ENCODE results near the gene FOXC1.

FOXC1 gene

GRCh38 chr6:1639430-1639829 is 29.7 kb downstream of the FOXC1 start:
- no peaks in the 10 kb centered on the region for H3K36me3 ChIP-seq (ENCODE audit: insufficient read depth, low read length)
- no peak overlapping the region for H3K27ac ChIP-seq (ENCODE audit: low read depth, low read length)
- 85% methylated on average over 9 of the region's 9 CpGs for WGBS
- no peak overlapping the region for H3K9ac ChIP-seq (ENCODE audit: low read depth, low read length)
- H3K4me1 ChIP-seq (ENCODE audit: insufficient read depth, low read length) = peaks cover 8% of the 10 kb centered on the region; the same call in 1 of the 2 replicates
- no peak overlapping the region for H3K4me3 ChIP-seq (ENCODE audit: low read length)
- H3K27me3 ChIP-seq (ENCODE audit: insufficient read depth, low read length) = no peaks in the 10 kb centered on the region
- H3K9me3 ChIP-seq (ENCODE audit: insufficient read depth, low read depth, low read length) = no peaks in the 10 kb centered on the region

GRCh38 chr6:1640476-1640875 is 30.8 kb downstream of the FOXC1 start:
- H3K27ac ChIP-seq (ENCODE audit: low read depth, low read length) = no peak overlapping the region
- no peaks in the 10 kb centered on the region for H3K27me3 ChIP-seq (ENCODE audit: insufficient read depth, low read length)
- 93% methylated on average over 8 of the region's 8 CpGs for WGBS
- H3K9me3 ChIP-seq (ENCODE audit: insufficient read depth, low read depth, low read length) = no peaks in the 10 kb centered on the region
- H3K4me1 ChIP-seq (ENCODE audit: insufficient read depth, low read length) = peaks cover 8% of the 10 kb centered on the region; the same call in 1 of the 2 replicates
- H3K9ac ChIP-seq (ENCODE audit: low read depth, low read length) = no peak overlapping the region
- H3K36me3 ChIP-seq (ENCODE audit: insufficient read depth, low read length) = no peaks in the 10 kb centered on the region
- no peak overlapping the region for H3K4me3 ChIP-seq (ENCODE audit: low read length)

- no peaks in the 10 kb centered on the region for H3K36me3 ChIP-seq (ENCODE audit: insufficient read depth, low read length)
- H3K27me3 ChIP-seq (ENCODE audit: insufficient read depth, low read length) = no peaks in the 10 kb centered on the region
- H3K4me3 ChIP-seq (ENCODE audit: low read length) = no peak overlapping the region
- peaks cover 8% of the 10 kb centered on the region; the same call in 1 of the 2 replicates for H3K4me1 ChIP-seq (ENCODE audit: insufficient read depth, low read length)
- 78% methylated on average over 12 of the region's 12 CpGs for WGBS
- no peak overlapping the region for H3K9ac ChIP-seq (ENCODE audit: low read depth, low read length)
- no peaks in the 10 kb centered on the region for H3K9me3 ChIP-seq (ENCODE audit: insufficient read depth, low read depth, low read length)
- no peak overlapping the region for H3K27ac ChIP-seq (ENCODE audit: low read depth, low read length)
These were observed 31.7 kb downstream of the FOXC1 start for GRCh38 chr6:1641343-1641885.

- Histone ChIP-seq H3K4me3 (ENCODE audit: low read length) (no peak overlapping the region), H3K9ac (ENCODE audit: low read depth, low read length) (no peak overlapping the region), H3K9me3 (ENCODE audit: insufficient read depth, low read depth, low read length) (no peaks in the 10 kb centered on the region), H3K36me3 (ENCODE audit: insufficient read depth, low read length) (no peaks in the 10 kb centered on the region), H3K27me3 (ENCODE audit: insufficient read depth, low read length) (no peaks in the 10 kb centered on the region), H3K27ac (ENCODE audit: low read depth, low read length) (no peak overlapping the region), H3K4me1 (ENCODE audit: insufficient read depth, low read length) (peaks cover 8% of the 10 kb centered on the region; the same call in 1 of the 2 replicates)
- 88% methylated on average over 7 of the region's 7 CpGs for WGBS
These were observed 33.4 kb downstream of the FOXC1 start for GRCh38 chr6:1643111-1643510.

GRCh38 chr6:1643830-1644445 is 34.2 kb downstream of the FOXC1 start:
- H3K9me3 ChIP-seq (ENCODE audit: insufficient read depth, low read depth, low read length) = no peaks in the 10 kb centered on the region
- H3K36me3 ChIP-seq (ENCODE audit: insufficient read depth, low read length) = no peaks in the 10 kb centered on the region
- H3K9ac ChIP-seq (ENCODE audit: low read depth, low read length) = no peak overlapping the region
- H3K27me3 ChIP-seq (ENCODE audit: insufficient read depth, low read length) = no peaks in the 10 kb centered on the region
- H3K4me3 ChIP-seq (ENCODE audit: low read length) = no peak overlapping the region
- peaks cover 8% of the 10 kb centered on the region; the same call in 1 of the 2 replicates for H3K4me1 ChIP-seq (ENCODE audit: insufficient read depth, low read length)
- WGBS = 81% methylated on average over 18 of the region's 18 CpGs
- no peak overlapping the region for H3K27ac ChIP-seq (ENCODE audit: low read depth, low read length)

- WGBS = 89% methylated on average over 12 of the region's 12 CpGs
- Histone ChIP-seq H3K36me3 (ENCODE audit: insufficient read depth, low read length) (no peaks in the 10 kb centered on the region), H3K9me3 (ENCODE audit: insufficient read depth, low read depth, low read length) (no peaks in the 10 kb centered on the region), H3K4me3 (ENCODE audit: low read length) (no peak overlapping the region), H3K27ac (ENCODE audit: low read depth, low read length) (no peak overlapping the region), H3K9ac (ENCODE audit: low read depth, low read length) (no peak overlapping the region), H3K4me1 (ENCODE audit: insufficient read depth, low read length) (peaks cover 8% of the 10 kb centered on the region; the same call in 1 of the 2 replicates), H3K27me3 (ENCODE audit: insufficient read depth, low read length) (no peaks in the 10 kb centered on the region)
These were observed 34.9 kb downstream of the FOXC1 start for GRCh38 chr6:1644516-1645060.

- H3K4me1 ChIP-seq (ENCODE audit: insufficient read depth, low read length) = peaks cover 8% of the 10 kb centered on the region; the same call in 1 of the 2 replicates
- H3K4me3 ChIP-seq (ENCODE audit: low read length) = no peak overlapping the region
- 94% methylated on average over 14 of the region's 14 CpGs for WGBS
- H3K9me3 ChIP-seq (ENCODE audit: insufficient read depth, low read depth, low read length) = no peaks in the 10 kb centered on the region
- no peak overlapping the region for H3K9ac ChIP-seq (ENCODE audit: low read depth, low read length)
- no peaks in the 10 kb centered on the region for H3K27me3 ChIP-seq (ENCODE audit: insufficient read depth, low read length)
- no peak overlapping the region for H3K27ac ChIP-seq (ENCODE audit: low read depth, low read length)
- no peaks in the 10 kb centered on the region for H3K36me3 ChIP-seq (ENCODE audit: insufficient read depth, low read length)
These were observed 35.9 kb downstream of the FOXC1 start for GRCh38 chr6:1645466-1646185.

- H3K27ac ChIP-seq (ENCODE audit: low read depth, low read length) = no peak overlapping the region
- 99% methylated on average over 2 of the region's 3 CpGs for WGBS
- H3K36me3 ChIP-seq (ENCODE audit: insufficient read depth, low read length) = no peaks in the 10 kb centered on the region
- no peak overlapping the region for H3K9ac ChIP-seq (ENCODE audit: low read depth, low read length)
- no peaks in the 10 kb centered on the region for H3K27me3 ChIP-seq (ENCODE audit: insufficient read depth, low read length)
- no peak overlapping the region for H3K4me3 ChIP-seq (ENCODE audit: low read length)
- H3K9me3 ChIP-seq (ENCODE audit: insufficient read depth, low read depth, low read length) = no peaks in the 10 kb centered on the region
- H3K4me1 ChIP-seq (ENCODE audit: insufficient read depth, low read length) = no peaks in the 10 kb centered on the region
These were observed 41.6 kb downstream of the FOXC1 start for GRCh38 chr6:1651362-1651761.

GRCh38 chr6:1652842-1653241 is 43.1 kb downstream of the FOXC1 start:
- Histone ChIP-seq H3K9ac (ENCODE audit: low read depth, low read length) (no peak overlapping the region), H3K36me3 (ENCODE audit: insufficient read depth, low read length) (no peaks in the 10 kb centered on the region), H3K27me3 (ENCODE audit: insufficient read depth, low read length) (no peaks in the 10 kb centered on the region), H3K9me3 (ENCODE audit: insufficient read depth, low read depth, low read length) (no peaks in the 10 kb centered on the region), H3K27ac (ENCODE audit: low read depth, low read length) (no peak overlapping the region), H3K4me1 (ENCODE audit: insufficient read depth, low read length) (no peaks in the 10 kb centered on the region), H3K4me3 (ENCODE audit: low read length) (no peak overlapping the region)
- WGBS = 93% methylated on average over 10 of the region's 10 CpGs

GRCh38 chr6:1654054-1654453 is 44.3 kb downstream of the FOXC1 start:
- WGBS = 89% methylated on average over 4 of the region's 4 CpGs
- Histone ChIP-seq H3K27ac (ENCODE audit: low read depth, low read length) (no peak overlapping the region), H3K27me3 (ENCODE audit: insufficient read depth, low read length) (no peaks in the 10 kb centered on the region), H3K4me3 (ENCODE audit: low read length) (no peak overlapping the region), H3K36me3 (ENCODE audit: insufficient read depth, low read length) (no peaks in the 10 kb centered on the region), H3K9ac (ENCODE audit: low read depth, low read length) (no peak overlapping the region), H3K9me3 (ENCODE audit: insufficient read depth, low read depth, low read length) (no peaks in the 10 kb centered on the region), H3K4me1 (ENCODE audit: insufficient read depth, low read length) (no peaks in the 10 kb centered on the region)

- WGBS = 93% methylated on average over 13 of the region's 13 CpGs
- Histone ChIP-seq H3K36me3 (ENCODE audit: insufficient read depth, low read length) (no peaks in the 10 kb centered on the region), H3K9ac (ENCODE audit: low read depth, low read length) (no peak overlapping the region), H3K9me3 (ENCODE audit: insufficient read depth, low read depth, low read length) (no peaks in the 10 kb centered on the region), H3K4me1 (ENCODE audit: insufficient read depth, low read length) (no peaks in the 10 kb centered on the region), H3K27ac (ENCODE audit: low read depth, low read length) (no peak overlapping the region), H3K27me3 (ENCODE audit: insufficient read depth, low read length) (no peaks in the 10 kb centered on the region), H3K4me3 (ENCODE audit: low read length) (no peak overlapping the region)
These were observed 47.5 kb downstream of the FOXC1 start for GRCh38 chr6:1657116-1657770.
